ENCODE measurements around the gene COL5A2.

GRCh38 chr2:189050165-189050712 lies 129.3 kb downstream of the COL5A2 start:
- TF ChIP-seq CTCF (IDR thresholded peaks at IDR 0.05; ENCODE audit: poor library complexity, severe bottlenecking) (no peak), REST (IDR thresholded peaks at IDR 0.05; ENCODE audit: borderline replicate concordance) (no peak), EP300 (conservative IDR thresholded peaks at IDR 0.05; ENCODE audit: poor library complexity, severe bottlenecking) (no peak), MXI1 (conservative IDR thresholded peaks at IDR 0.05; ENCODE audit: poor library complexity, severe bottlenecking) (no peak), TAF1 (IDR thresholded peaks at IDR 0.05; ENCODE audit: low read depth) (no peak)
